Activated CD4-positive, CD25-positive, alpha-beta regulatory T cell (primary cell): ENCODE results near the gene QSOX2.
A peak's percentile ranks its signal among the peaks of the same experiment; 100 is the strongest.

Experiments used
- DNase-seq, 4 experiments: peaks; one replicate each; lab custom pipeline; 2025; lab: John Stamatoyannopoulos, UW

QSOX2 gene

DNA sequence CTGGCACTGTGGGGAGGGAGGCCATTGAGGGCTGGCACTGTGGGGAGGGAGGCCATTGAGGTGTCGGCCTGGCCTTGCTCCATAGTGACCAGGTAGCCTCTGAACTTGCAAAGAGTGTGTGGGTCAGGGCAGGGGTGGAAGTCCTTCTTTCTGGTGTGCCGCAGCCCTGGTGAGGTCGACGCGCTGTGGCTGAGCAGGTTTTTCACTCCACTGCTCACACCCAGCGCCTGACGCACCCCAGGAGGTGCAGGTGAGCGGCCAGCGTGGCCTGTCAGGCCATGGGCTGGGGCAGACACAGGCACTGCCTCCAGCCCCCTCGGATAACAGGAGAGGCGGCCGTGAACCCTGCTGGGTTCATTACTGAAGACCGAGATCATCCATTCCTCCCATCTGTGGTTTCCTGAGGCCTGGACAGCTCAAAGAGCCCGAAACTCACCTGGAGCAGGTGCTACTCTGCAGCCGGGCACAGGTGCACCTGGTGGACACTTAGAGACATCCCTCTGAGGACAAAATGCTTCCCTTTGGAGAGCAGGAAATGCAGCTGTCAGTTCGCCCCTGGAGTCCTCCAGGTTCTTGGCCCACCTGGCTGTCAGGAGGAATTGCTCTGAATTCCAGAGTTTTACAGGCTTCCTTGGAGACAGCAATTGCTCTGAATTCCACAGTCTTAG lies 73.1 kb downstream of the QSOX2 start:
- DNase-seq, result no peak

DNA sequence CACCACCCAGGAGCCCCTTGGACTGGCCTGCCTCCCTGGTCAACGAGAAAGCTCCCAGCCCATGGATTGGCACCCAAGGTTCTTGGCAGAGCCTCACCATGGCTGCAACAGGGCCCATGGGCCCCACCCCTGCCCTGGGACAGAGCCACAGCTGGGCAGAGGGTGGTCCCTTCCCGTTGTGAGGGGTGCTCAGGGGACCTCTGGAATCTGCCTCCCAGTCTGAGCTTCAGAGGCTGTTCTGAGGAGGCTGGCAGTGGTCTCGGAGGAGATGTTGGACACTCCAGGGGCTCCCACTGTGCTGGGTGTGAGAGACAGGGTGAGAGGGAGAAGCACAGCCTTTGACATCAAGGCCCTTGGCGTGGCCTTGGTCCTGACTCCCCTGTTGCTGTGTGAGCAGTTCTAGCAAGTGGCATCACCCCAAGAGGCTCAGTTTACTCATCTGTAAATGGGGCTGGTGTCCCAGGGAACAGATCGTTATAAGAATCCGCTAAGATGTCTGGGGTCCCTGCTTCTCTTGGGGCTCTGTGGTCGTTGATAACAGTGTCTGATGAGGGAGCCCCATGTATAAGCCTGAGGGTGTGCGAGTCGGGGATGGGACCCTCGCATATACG lies 73.7 kb downstream of the QSOX2 start:
- no peak for DNase-seq

DNA sequence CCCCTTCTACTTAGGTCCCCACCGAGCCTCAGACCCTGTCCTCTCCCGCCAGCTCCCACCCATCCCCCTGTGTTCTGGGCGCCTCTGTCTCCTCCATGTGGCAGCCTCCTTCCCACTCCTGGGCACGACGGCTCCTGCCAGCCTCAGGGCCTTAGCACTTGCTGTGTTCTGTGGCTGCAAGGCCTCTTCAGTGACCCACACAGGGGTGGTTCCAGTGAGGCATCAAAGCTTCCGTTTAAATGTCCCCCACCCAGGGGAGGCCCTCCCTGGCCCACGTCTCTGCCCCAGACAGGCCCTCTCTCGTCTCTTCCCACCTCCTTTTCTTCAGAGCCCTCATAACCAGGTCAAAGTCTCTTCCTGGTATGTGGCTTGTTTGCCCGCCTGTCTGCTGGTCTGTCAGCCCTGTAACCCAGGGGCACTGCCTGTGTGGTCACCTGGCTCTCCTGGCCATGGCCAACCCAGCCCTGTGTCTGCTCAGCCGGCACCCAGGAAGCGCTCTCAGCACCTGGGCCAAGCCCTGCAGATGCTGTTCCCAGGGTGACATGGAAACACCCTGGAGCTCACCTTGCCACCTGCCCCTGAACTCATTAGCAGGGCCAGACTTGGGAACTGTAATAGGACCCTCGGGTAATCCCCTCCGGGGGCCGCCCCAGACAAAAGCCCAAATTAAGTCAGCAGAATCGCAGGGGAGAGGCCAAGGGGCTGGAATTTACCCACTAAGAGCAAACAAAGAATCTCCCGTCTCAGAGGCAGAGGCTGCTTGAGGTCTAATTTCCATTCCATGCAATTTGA lies 74.4 kb downstream of the QSOX2 start:
- no peak for DNase-seq

DNA sequence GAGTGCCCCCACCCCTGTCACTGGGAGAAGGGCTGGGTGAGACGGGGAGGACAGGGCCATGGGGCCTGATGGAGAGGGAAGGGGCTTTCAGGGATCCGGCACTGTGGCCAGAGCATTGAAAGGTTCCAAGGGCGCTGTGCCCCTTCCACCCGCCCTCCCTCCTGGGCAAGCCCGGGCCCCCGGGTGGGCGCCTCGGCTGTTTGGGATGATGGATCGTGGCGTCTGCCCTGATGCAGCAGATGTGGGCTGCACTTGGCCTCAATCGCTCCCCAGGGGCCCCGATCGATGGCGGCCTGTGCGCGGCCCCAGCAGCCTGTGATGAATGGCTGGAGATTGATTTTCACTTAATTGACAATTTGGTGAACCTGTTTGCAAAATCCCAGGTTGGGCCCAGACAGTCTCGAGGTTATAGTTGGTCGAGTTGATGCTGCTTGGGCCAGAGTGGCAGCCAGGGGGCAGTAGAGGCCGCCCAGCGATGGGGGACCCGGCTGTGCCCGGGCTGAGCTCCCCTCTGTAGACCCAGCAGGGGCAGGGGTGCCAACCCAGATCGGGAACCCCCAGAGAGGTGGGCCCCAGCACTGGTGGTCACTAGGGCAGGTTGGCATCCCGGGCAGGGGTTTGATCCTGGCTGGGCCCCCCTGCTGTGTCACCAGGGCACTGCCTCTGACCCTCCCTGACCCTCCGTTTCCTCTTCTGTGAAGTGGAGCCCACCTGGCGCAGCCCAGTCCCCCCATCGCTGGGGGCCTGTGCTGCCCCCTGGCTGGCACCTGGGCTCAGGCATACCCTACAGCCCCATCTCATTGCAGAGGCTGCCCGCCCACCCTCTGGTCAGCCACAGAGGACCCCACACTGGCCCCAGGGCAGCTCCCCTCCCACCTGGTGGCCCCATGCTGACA lies 75.4 kb downstream of the QSOX2 start:
- peak in 3 of 4 experiments; percentile 22 to 29 (median 26) for DNase-seq

DNA sequence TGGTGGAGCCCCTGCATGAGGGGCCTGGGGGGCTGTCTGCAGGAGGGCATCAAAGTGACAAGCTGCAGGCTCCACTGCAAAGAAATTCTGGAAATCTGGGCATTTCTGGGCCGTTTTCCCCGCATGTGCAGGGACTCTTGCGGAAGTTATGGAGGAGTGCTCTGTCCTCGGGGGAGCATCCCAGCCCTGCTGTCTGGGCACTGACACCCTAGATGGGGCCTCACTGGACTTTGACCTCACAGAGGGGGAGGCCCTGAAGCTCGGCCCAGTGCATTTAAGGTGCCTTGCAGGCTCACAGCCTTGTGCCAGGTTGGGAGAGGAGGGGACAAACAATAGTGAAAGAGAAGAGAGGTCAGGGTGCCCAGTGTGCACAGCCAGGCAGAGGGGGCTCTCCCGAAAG lies 76.1 kb downstream of the QSOX2 start:
- no peak for DNase-seq

DNA sequence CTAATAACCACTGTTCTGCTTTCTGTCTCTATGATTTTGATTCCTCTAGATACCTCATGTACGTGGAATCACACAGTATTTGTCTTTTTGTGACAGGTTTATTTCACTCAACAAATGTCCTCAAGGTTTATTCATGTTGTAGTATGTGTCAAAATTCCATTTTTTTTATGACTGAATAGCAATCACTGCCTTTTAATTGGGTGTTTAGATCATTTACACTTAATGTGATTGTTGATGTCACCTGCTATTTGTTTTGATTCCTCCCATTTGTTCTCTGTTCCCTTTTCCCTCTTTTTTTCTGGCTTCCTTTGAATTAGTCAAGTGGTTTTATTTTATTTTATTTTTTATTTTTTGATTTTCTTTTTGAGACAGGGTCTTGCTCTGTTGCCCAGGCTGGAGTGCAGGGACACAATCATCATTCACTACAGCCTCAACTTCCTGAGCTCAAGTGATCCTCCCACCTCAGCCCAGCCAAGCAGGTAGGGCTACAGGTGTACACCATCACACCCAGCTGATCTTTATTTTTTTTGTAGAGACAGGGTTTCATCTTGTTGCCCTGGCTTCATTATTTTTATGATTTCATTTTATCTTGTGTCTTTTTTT lies 82.3 kb downstream of the QSOX2 start:
- DNase-seq, result no peak

DNA sequence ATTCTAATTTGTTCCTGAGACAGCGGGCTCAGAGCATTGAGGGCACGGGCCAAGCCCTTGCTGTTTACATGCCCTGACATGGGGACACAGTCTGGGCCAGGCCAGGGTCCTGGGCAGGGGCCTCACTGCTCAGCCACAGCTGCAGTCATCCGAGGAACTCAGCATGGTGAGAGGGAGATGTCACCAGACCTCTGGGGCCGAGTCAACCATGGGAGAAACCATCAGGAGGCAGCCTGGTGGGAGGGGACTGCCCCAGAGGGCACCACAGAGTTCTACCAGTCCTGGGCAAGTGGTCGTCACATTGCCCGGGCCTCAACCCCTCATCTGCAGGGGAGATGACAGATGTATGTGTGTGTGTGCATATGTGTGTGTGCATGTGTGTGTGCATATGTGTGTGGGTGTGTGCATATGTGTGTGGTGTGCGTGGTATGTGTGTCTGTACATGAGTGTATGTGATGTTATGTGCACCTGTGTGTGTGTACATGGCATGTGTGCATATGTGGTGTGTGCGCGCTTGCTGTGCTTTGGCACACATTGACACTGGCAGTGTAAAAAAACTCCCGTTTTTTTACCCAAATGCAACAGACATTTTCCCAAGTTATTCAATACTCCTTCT lies 84.5 kb downstream of the QSOX2 start:
- no peak for DNase-seq

DNA sequence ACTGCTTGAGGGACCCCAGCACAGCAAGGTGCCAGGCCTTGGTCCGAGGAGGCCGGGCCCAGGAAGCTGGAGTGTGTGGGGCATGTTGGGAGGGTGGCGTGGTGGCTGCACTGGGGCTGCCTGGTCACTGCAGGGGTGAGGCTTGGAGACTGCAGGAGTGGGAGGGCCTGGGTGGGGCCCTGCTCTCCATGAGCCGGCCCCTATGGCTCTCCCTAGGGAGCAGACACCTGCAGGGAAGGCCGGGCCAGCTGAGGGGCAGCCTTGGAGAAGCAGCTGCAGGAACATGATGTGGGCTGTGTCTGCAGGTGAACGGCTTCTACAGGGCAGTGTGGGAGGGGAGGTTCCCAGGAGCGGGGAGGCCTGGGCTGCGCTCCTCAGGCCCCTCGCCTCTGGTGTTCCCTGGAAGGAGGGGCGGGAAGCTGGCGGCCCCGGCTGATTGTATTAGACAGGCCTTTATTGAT lies 85.2 kb downstream of the QSOX2 start:
- no peak for DNase-seq

DNA sequence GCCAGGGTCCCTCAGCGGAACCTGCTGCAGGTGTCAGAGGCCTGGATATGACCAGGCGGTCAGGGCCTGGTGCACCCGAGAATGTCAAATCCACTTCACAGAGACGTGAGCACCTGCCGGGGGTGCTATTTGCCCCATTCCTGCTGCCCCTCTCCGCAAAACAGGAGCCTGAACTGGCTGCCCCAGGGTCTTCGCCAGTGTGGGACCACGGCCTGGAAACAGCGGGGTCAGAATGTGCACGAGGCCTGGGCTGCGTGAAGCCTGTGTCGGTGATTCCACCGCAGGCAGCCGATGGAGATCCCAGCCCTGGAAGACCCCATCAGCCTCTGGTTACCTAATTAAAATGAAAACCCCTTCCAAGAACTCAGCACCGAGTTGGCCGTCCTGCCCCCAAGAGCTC lies 85.8 kb downstream of the QSOX2 start:
- no peak for DNase-seq

DNA sequence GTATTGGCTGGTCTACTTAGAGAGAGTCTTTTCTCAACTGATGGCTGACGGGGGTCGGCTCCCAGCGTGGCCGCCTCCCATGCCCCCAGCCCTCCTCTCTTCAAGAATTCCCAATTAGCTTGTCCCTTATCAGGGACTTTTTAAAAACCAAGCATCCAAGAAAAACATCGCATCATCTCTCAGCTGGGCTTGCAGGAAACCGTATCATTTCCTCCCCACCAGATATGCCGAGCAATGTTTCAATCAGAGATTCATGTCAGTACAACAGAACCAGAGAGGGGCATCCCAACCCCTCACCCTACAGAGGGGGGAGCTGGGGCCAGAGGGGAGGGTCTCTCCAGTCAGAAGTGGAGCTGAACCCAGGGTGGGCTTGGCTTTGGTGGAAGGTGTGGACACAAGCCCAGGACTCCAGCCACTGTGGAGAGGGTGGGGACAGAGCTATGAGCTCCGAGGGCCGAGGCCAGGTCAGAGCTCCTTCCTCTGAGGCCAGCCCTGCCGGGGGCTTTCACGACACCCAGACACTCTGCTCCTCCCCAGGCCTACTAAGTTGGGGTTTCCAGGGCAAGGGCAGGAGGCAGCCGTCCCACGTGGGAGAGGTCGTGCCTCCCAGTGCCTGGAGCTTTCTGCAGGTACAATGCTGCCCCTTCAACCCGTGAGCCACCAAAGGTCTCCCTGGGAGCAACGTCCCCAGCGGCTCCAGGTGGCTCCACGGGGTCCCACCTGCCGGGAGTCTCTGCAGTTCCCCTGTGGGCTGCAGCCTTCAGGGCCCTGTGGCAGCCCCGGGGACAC lies 87.9 kb downstream of the QSOX2 start:
- no peak for DNase-seq
